M059J (cell line): ENCODE data around the gene FANK1. TPM values are rescaled to one million over a fixed set of nuclear protein-coding genes. Genes with fewer than 3 reads are reported as not detected.
"Not testable (repeated sequence)": the region's sequence is repeated elsewhere in the genome, so short reads cannot be mapped to it uniquely, and the experiment has no call there.

Source experiments
- DNase-seq: peaks from one replicate; pipeline ENCODE4 v3.0.0-alpha.2; 2012; ENCODE audit warnings: low read depth
- total RNA-seq: library from RNA; depleted of rRNA; stranded (reverse); fragments of >200 nt; shearing (Covaris generic); gene quantifications from 2 replicates; pipeline ENCODE4 v1.2.3, GENCODE V29; 2014

Gene FANK1
- total RNA-seq, 1 experiment from 2014 or later = 4.5 TPM

- DNase-seq = peak; percentile 31
These were observed 9.4 kb upstream of the FANK1 start for GRCh38 chr10:125886914-125887512.

GRCh38 chr10:125889441-125889840 lies 6.9 kb upstream of the FANK1 start:
- DNase-seq = not testable (repeated sequence)

- peak; percentile 69 for DNase-seq
These were observed 4.0 kb upstream of the FANK1 start for GRCh38 chr10:125892402-125892801.

GRCh38 chr10:125894176-125894575 lies 2.2 kb upstream of the FANK1 start:
- DNase-seq = not testable (repeated sequence)

GRCh38 chr10:125895130-125896087 lies 955 bp upstream of the FANK1 start:
- DNase-seq = peak; percentile 84

- DNase-seq = not testable (repeated sequence)
These were observed 953 bp downstream of the FANK1 start for GRCh38 chr10:125897317-125897716.

- DNase-seq = peak; percentile 84
These were observed 4.6 kb downstream of the FANK1 start for GRCh38 chr10:125900963-125901362.

- DNase-seq = peak; percentile 55
These were observed 6.8 kb downstream of the FANK1 start for GRCh38 chr10:125903135-125903640.

- not testable (repeated sequence) for DNase-seq
These were observed 9.0 kb downstream of the FANK1 start for GRCh38 chr10:125905069-125905994.

- DNase-seq = not testable (repeated sequence)
These were observed 11.2 kb downstream of the FANK1 start for GRCh38 chr10:125907598-125907997.

- DNase-seq = not testable (repeated sequence)
These were observed 12.4 kb downstream of the FANK1 start for GRCh38 chr10:125908813-125909212.

- DNase-seq = not testable (repeated sequence)
These were observed 13.1 kb downstream of the FANK1 start for GRCh38 chr10:125909491-125909890.

GRCh38 chr10:125911145-125911544 lies 14.8 kb downstream of the FANK1 start:
- no peak for DNase-seq

GRCh38 chr10:125911990-125912389 lies 15.6 kb downstream of the FANK1 start:
- DNase-seq = no peak

GRCh38 chr10:125913277-125913676 lies 16.9 kb downstream of the FANK1 start:
- peak; percentile 28 for DNase-seq

GRCh38 chr10:125916977-125917376 lies 20.6 kb downstream of the FANK1 start:
- DNase-seq = no peak

GRCh38 chr10:125917704-125918361 lies 21.5 kb downstream of the FANK1 start:
- DNase-seq = not testable (repeated sequence)

GRCh38 chr10:125921643-125922306 lies 25.4 kb downstream of the FANK1 start:
- DNase-seq = not testable (repeated sequence)

- DNase-seq = no peak
These were observed 29.0 kb downstream of the FANK1 start for GRCh38 chr10:125925262-125925834.

- no peak for DNase-seq
These were observed 29.9 kb downstream of the FANK1 start for GRCh38 chr10:125926247-125926646.
